Stimulated activated CD4-positive, alpha-beta T cell treated with anti-CD3 and anti-CD28 coated beads, Interleukin-1b, Interleukin-23, amount 100 ng/mL, for 4 hours (primary cell): ENCODE results near the gene PHF24.
"Not testable (repeated sequence)": the region's sequence is repeated elsewhere in the genome, so short reads cannot be mapped to it uniquely, and the experiment has no call there.

ENCODE experiments used
- DNase-seq, 2 donors: peaks; one replicate each; pipeline ENCODE4 v3.0.0-alpha.2; 2020; ENCODE audit warnings: low read depth in 2 of 2

The PHF24 gene

GRCh38 chr9:34957492-34958410, at the start of gene PHF24:
Gene PHF24 (plus strand): TSS chr9:34958285. CDS start chr9:34971299, 13,014 bp downstream.
- peak; percentile 18 to 23 for DNase-seq

DNA sequence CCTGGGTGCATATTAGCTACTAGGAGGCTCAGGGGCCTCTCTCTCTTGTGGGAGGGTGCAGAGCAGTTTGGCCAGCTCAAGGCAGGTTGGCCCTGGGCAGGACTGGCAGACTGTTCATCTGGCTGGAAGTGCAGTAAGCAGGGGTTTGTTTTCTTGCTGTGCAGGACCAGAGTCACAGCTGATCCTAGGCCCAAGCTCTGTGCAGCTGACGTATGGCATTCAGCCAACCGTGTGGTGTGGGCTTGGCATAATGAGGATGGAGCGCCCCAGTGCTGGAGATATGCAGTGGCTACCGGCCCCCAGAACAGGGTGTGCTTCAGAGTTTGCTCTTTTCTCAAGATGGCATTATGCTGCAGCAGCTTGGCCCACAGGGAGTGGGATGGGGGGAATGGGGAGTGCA, 31.0 kb upstream of the PHF24 start:
- no peak for DNase-seq

GRCh38 chr9:34928921-34929320, 29.2 kb upstream of the PHF24 start:
- no peak for DNase-seq

DNA sequence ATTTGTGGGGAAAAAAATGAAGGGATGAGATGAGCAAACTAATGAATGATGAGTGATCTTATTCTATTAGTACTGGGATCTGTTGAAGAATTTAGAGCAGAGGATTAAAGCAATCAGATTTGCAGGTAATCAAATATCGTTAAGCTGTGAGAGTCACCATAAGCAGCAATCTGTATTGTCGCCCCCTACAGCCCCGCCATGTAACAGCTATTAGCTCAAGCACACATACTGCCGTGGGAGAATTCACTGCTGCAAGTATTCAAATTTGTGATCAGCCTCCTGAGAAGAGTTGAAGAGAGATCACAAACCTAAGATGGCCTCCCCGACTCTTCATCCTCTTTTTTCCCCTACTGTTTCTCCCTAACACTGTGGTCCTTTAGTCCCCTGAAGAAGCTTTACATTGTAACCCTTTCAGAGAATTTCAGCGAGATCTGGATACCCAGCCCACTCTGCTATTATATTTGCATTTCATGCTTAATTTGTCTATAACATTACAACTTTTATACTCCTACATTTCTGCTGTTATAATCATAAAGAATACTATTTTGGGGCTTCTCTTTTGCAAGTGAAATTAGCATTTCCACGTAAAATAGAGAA, 28.5 kb upstream of the PHF24 start:
- DNase-seq, result peak; percentile 11 to 22

DNA sequence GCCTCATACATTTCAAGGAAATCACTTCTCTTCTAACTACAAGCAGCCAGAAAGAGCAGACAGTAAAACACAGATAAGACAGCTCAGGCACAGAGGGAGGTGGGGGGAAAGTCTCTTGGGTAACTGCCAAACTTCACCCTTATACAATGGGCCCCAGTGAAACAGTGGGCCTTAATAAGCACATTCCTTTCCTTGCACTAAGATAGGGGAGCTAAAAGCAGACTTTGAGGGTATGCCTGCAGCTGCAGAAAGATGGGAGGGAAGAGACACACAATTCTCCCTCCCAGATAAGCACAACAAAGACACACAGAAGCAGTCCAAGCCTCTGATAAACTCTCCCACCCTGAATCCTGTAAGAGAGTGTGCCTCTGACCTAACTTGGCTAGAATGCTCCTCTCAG, 18.1 kb upstream of the PHF24 start:
- not testable (repeated sequence) for DNase-seq

DNA sequence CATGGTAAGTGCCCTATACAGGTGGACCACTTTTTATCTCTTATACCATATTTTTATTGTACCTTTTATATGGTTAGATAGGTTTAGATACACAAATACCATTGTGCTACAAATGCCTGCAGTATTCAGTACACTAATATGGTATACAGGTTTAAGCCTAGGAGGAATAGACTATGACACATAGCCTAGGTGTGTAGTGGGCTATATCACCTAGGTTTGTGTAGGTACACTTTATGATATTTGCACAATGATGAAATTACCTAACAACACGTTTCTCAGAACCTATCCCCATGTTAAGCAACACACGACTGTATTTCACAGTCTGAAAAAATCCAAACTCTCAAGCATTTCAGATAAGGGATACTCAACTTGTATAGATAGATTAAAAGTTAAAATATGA, 9.6 kb upstream of the PHF24 start:
- DNase-seq, result no peak

DNA sequence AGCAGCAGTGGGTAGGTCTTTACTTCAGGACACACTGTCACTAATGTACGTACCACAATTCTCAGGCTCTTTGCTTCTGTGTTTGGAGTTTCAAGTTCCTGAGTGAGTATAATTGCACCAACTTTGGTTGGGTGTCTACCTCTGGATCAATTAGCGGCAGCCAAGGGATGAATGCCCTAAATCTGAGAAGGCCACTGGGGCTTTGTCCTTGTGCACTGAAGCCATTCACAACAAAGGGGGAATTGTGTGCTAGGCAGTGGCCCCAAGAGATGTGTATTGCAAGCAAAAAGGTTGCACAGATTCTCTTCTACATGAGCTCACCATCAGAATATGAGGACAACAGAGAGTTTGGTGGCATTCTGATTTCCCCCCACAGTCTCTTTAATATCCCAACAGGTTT, 3.9 kb upstream of the PHF24 start:
- DNase-seq, result no peak

GRCh38 chr9:34956066-34956465, 2.0 kb upstream of the PHF24 start:
- not testable (repeated sequence) for DNase-seq

DNA sequence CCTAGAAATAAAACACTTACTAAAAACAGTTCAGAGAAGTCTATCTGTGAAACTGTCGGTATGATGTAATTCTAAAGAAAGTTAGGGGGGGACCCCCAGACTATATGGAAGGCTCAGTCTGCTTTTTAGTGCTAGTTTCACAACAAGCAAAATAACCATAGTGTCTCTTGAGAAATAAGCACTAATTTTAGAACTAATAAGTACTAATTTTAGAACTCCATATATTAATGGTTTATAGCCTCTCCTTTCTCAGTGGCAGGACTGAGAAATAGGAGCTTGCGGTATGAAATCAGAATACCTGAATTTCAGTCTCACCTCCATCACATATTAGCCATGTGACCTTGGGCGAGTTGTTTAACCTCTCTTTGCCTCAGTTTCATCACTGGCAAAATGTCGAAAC, 1.4 kb upstream of the PHF24 start:
- DNase-seq, result no peak

- no peak for DNase-seq
Measured at GRCh38 chr9:34958411-34958982, 412 bp downstream of the PHF24 start.

- DNase-seq, result no peak
Measured at GRCh38 chr9:34959461-34959860, 1.4 kb downstream of the PHF24 start.

- no peak for DNase-seq
Measured at GRCh38 chr9:34961574-34962490, 3.7 kb downstream of the PHF24 start.

DNA sequence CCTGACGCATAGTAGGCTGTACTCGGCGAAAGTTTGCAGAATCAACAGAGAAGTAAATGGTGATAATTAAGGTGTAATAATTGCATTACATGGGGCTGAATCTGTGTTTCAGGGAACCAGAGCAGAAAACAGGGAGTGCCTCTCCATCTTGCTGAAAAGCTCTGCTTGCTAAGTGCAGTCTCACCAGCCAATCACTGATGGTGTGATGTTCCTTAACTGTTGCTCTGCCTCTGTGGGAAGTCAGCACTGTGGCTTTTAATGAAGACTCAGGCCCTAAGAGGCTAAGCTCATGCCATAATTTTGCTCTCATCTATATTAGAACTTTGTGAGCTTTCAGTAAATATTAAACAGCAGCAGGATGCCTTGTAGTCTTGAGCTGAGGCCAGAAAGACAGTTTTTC, 4.5 kb downstream of the PHF24 start:
- no peak for DNase-seq

GRCh38 chr9:34963552-34963951, 5.5 kb downstream of the PHF24 start:
- no peak for DNase-seq

DNA sequence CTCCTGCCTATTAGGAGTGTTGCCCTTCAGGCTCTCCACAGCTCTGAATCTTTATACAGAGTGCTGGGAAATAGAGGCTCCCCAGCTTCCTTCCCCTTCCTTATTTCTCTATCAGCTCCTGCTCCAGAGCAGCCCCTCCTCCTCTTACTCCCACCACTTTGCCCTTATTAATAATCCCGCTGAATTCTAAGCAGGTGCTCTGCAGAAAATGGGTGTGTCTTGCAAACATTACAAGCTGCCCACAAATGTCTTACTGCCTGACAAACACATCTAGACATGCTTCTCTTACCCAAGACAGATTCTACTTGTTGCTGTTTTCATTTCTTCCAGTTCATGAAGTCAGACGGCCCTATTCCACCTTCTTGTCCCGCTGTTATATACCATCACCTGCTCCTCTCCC, 6.4 kb downstream of the PHF24 start:
- no peak for DNase-seq

DNA sequence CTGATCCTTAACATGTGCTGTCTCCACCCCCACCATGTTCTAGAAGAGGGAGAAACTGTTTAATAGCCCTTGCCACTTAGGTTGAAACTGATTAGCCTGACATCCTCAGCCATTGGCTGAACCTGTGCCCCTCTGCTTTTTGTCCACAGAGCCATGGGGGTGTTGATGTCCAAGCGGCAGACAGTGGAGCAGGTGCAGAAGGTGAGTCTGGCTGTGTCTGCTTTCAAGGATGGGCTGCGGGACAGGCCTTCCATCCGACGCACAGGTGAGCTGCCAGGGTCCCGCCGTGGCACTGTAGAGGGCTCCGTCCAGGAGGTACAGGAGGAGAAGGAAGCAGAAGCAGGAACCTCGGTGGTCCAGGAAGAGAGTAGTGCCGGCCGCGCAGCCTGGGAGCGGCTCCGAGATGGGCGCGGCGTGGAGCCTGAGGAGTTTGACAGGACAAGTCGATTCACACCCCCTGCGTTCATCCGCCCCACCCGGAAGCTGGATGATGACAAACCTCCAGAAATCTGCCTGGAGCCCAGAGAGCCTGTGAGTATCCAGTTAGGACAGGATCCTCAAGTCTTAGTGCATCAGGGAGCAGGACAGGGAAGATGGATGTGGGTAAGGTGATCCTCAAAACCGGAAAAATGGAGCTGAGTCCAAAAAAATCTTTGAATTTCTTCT, 13.2 kb downstream of the PHF24 start:
- DNase-seq, result no peak

- no peak for DNase-seq
Measured at GRCh38 chr9:34974664-34975063, 16.6 kb downstream of the PHF24 start.

DNA sequence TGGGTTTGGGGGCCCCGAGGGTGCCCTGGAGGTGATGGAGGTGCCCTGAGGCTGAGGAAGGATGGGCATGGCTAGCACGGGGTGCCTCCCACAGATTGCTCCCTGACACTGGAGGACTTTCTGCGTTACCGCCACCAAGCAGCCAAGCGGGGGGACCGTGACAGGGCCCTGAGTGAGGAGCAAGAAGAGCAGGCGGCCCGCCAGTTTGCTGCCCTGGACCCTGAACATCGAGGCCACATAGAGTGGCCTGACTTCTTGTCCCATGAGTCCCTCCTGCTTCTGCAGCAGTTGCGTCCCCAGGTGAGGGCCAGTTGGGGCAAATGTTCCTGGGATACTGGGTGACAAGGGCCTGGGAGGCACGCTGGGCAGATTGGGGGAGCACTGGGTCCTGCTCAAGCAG, 18.4 kb downstream of the PHF24 start:
- no peak for DNase-seq

- no peak for DNase-seq
Measured at GRCh38 chr9:34976992-34977391, 18.9 kb downstream of the PHF24 start.

- DNase-seq, result no peak
Measured at GRCh38 chr9:34980181-34980761, 22.2 kb downstream of the PHF24 start.

DNA sequence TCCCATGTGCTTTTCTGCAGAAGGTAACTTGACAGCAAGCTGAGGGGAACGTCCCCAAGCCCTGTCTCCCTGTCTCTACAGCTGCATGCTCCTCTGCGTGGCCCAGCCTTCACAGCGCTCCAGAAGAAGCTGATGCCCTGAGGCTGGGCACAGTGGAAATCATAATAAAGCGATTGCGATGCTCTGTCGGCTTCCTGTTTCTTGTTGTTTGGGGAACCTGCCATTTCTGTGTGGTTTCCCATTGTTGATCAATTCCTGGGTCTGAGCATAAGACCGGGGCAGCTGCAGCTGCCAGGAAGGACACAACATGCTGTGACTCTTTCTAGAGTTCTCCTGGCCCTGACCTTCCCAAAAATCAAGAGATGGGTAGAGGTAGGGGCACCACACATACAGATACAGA, 24.3 kb downstream of the PHF24 start:
- no peak for DNase-seq
